PFSK-1 (cell line): Measurements from ENCODE around the gene NUB1.

Experiments
- FOXP2 ChIP-seq: optimal IDR thresholded peaks from 2 replicates; pipeline ENCODE3; 2011; ENCODE audit warnings: borderline replicate concordance, control low read depth, inconsistent platforms; ENCODE audit not compliant: insufficient read depth; ENCODE audit errors: extremely low read length, extremely low read depth
- POLR2AphosphoS5 ChIP-seq: IDR thresholded peaks from 2 replicates; pipeline ENCODE4 v1.6.1; 2012; ENCODE audit warnings: low read depth, mild to moderate bottlenecking, control low read depth, low read length, moderate library complexity
- REST ChIP-seq, 2 experiments: IDR thresholded peaks; 2 replicates each; pipeline versions ENCODE4 v1.6.1 to v1.8.0; 2011 to 2012; ENCODE audit warnings: low read depth in 2 of 2, low read length in 2 of 2, control low read depth in 1 of 2, inconsistent platforms in 1 of 2, mild to moderate bottlenecking in 1 of 2, moderate library complexity in 1 of 2; ENCODE audit not compliant: insufficient read depth in 1 of 2
- SIN3A ChIP-seq: IDR thresholded peaks from 2 replicates; pipeline ENCODE4 v1.6.1; 2012; ENCODE audit warnings: mild to moderate bottlenecking, low read length, moderate library complexity, borderline replicate concordance; ENCODE audit not compliant: insufficient read depth
- TAF1 ChIP-seq: IDR thresholded peaks from 2 replicates; pipeline ENCODE4 v1.6.1; 2012; ENCODE audit warnings: low read length, control low read depth, borderline replicate concordance; ENCODE audit not compliant: insufficient read depth

The NUB1 gene

GRCh38 chr7:151348970-151349369 lies 7.4 kb downstream of the NUB1 start:
- TF ChIP-seq SIN3A = no peak
- no peak for TF ChIP-seq REST (IDR thresholded peaks at IDR 0.05; ENCODE audit: insufficient read depth in 1 of 2, low read depth in 2 of 2, low read length in 2 of 2)
- no peak for TF ChIP-seq TAF1
- TF ChIP-seq FOXP2 = no peak
- no peak for TF ChIP-seq POLR2AphosphoS5

GRCh38 chr7:151349507-151349853 lies 7.9 kb downstream of the NUB1 start:
- TF ChIP-seq SIN3A (no peak), TAF1 (no peak)

- no peak for TF ChIP-seq FOXP2
- no peak for TF ChIP-seq TAF1
- TF ChIP-seq POLR2AphosphoS5 = no peak
- TF ChIP-seq REST (IDR thresholded peaks at IDR 0.05; ENCODE audit: insufficient read depth in 1 of 2, low read depth in 2 of 2, low read length in 2 of 2) = no peak
- no peak for TF ChIP-seq SIN3A
These were observed 9.4 kb downstream of the NUB1 start for GRCh38 chr7:151351027-151351426.

- TF ChIP-seq TAF1 (no peak), SIN3A (no peak), POLR2AphosphoS5 (no peak), FOXP2 (no peak), REST (IDR thresholded peaks at IDR 0.05; ENCODE audit: insufficient read depth in 1 of 2, low read depth in 2 of 2, low read length in 2 of 2) (no peak)
These were observed 10.4 kb downstream of the NUB1 start for GRCh38 chr7:151351967-151352366.

- TF ChIP-seq TAF1 (no peak), POLR2AphosphoS5 (no peak), SIN3A (no peak), REST (IDR thresholded peaks at IDR 0.05; ENCODE audit: insufficient read depth in 1 of 2, low read depth in 2 of 2, low read length in 2 of 2) (no peak), FOXP2 (no peak)
These were observed 10.9 kb downstream of the NUB1 start for GRCh38 chr7:151352512-151352911.
